ENCODE data around the gene MAP3K7CL. TPM values are rescaled to one million over a fixed set of nuclear protein-coding genes. Genes with fewer than 3 reads are reported as not detected.

MAP3K7CL gene
- total and polyA plus RNA-seq, 4 donors: 1.4 to 3.5 (median 3.1) TPM

DNA sequence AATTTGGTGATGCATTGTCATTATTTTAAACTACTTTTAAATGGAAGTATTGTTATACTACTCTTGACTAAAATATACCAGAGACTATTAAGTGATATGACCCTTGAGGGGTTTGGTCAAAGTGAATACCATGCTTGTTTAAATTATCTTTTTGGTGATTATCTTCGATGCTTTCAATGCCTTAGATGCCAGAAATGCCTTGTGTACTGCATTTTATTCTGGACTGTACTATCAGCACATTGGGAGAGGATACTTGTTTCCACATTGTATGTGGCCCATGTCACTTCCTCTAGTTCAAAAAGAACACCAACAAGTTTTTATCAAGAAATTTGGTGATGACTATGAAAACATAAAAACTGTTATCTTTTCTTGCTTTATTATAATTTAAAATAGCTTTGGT lies 16.3 kb downstream of the MAP3K7CL start (continued):
- TF ChIP-seq, protein P1, sequence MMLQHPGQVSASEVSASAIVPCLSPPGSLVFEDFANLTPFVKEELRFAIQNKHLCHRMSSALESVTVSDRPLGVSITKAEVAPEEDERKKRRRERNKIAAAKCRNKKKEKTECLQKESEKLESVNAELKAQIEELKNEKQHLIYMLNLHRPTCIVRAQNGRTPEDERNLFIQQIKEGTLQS (IDR thresholded peaks at IDR 0.05): no peak
- no peak for TF ChIP-seq CTCF (IDR thresholded peaks at IDR 0.05; ENCODE audit: low read depth, low read length, missing input control)
- TF ChIP-seq YY1 (IDR thresholded peaks at IDR 0.05): no peak
- no peak for TF ChIP-seq GABPA (IDR thresholded peaks at IDR 0.05 in 1 of 2, conservative IDR thresholded peaks at IDR 0.05 in 1 of 2)
- no peak for TF ChIP-seq JUND (IDR thresholded peaks at IDR 0.05)
- TF ChIP-seq SP1 (IDR thresholded peaks at IDR 0.05): no peak

DNA sequence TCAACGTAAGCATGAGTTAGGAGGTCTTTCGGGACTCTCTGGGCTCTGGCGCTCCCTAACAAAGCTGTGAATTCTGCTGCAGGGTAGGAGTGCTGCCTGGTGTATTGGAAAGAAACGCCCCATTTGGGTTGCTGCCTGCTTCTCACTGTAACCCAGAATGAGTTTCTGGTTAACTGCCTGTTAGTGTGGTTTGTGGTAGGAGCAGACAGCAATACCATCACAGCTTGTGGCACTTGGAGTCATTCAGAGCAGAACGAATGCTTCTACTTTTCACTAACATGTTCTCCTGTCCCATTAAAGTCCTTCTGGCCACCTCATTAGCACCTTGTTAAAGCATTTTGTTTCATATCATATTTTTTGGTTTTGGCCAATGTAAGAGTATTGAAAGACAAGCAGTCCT lies 18.1 kb downstream of the MAP3K7CL start:
- no peaks in the 10 kb centered on the region for H3K36me3 ChIP-seq (ENCODE audit: control insufficient read depth in 4 of 4, insufficient read depth in 3 of 4, low read depth in 1 of 4, low read length in 3 of 4)
- DNase-seq (ENCODE audit: low spot score): no peak
- WGBS: 91% methylated on average over 5 of the region's 5 CpGs
- H3K27me3 ChIP-seq (ENCODE audit: control insufficient read depth in 4 of 4, insufficient read depth in 4 of 4, low read length in 3 of 4): no peaks in the 10 kb centered on the region
- H3K4me1 ChIP-seq (ENCODE audit: control insufficient read depth in 4 of 4, insufficient read depth in 4 of 4, low read length in 3 of 4): no peaks in the 10 kb centered on the region
- TF ChIP-seq NR2F2 (IDR thresholded peaks at IDR 0.05) (no peak), SP1 (IDR thresholded peaks at IDR 0.05) (no peak), TAF1 (conservative IDR thresholded peaks at IDR 0.05) (no peak), HNF4A (conservative IDR thresholded peaks at IDR 0.05) (no peak), CTCF (IDR thresholded peaks at IDR 0.05; ENCODE audit: low read depth, low read length, missing input control) (no peak), YY1 (IDR thresholded peaks at IDR 0.05) (no peak), RXRA (IDR thresholded peaks at IDR 0.05) (no peak), GABPA (IDR thresholded peaks at IDR 0.05 in 1 of 2, conservative IDR thresholded peaks at IDR 0.05 in 1 of 2) (no peak)
- H3K27ac ChIP-seq (ENCODE audit: low read depth in 1 of 2, low read length in 2 of 2): no peak overlapping the region
- H3K4me3 ChIP-seq (ENCODE audit: low read depth in 1 of 3, low read length in 3 of 3): no peak overlapping the region
- H3K9ac ChIP-seq (ENCODE audit: low read depth in 1 of 2, low read length in 2 of 2): no peak overlapping the region
- no peaks in the 10 kb centered on the region for H3K9me3 ChIP-seq (ENCODE audit: control insufficient read depth in 4 of 4, low read length in 3 of 4)

- H3K4me3 ChIP-seq (ENCODE audit: low read depth in 1 of 3, low read length in 3 of 3): no peak overlapping the region
- DNase-seq (ENCODE audit: low spot score): no peak
- H3K4me1 ChIP-seq (ENCODE audit: control insufficient read depth in 4 of 4, insufficient read depth in 4 of 4, low read length in 3 of 4): no peaks in the 10 kb centered on the region
- no peak overlapping the region for H3K27ac ChIP-seq (ENCODE audit: low read depth in 1 of 2, low read length in 2 of 2)
- H3K27me3 ChIP-seq (ENCODE audit: control insufficient read depth in 4 of 4, insufficient read depth in 4 of 4, low read length in 3 of 4): no peaks in the 10 kb centered on the region
- WGBS: 64% methylated on average over 3 of the region's 3 CpGs
- TF ChIP-seq FOXA2 (IDR thresholded peaks at IDR 0.05): no peak
- H3K36me3 ChIP-seq (ENCODE audit: control insufficient read depth in 4 of 4, insufficient read depth in 3 of 4, low read depth in 1 of 4, low read length in 3 of 4): no peaks in the 10 kb centered on the region
- no peak overlapping the region for H3K9ac ChIP-seq (ENCODE audit: low read depth in 1 of 2, low read length in 2 of 2)
- no peaks in the 10 kb centered on the region for H3K9me3 ChIP-seq (ENCODE audit: control insufficient read depth in 4 of 4, low read length in 3 of 4)
Measured at GRCh38 chr21:29149808-29150425, 19.5 kb downstream of the MAP3K7CL start.

DNA sequence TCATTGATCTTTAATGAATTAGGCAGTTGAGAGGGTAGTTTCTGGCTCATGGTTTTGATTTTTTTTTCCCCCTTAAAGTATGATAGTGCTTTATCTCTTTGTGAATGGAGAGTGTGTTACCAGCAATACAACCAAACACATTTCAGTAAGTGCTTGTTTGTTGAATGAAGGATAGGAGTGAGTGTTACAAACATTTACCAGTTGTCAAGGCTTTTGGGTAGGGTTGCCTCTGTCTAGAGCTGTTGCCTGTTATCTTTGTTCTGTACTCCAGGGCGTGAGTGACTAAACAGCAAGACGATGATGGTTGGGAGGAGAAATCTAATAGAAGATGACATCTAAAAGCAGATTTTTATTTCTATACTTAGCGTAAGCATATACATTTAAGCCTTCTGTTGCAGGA lies 21.5 kb downstream of the MAP3K7CL start:
- Histone ChIP-seq H3K9ac (ENCODE audit: low read depth in 1 of 2, low read length in 2 of 2) (no peak overlapping the region), H3K4me3 (ENCODE audit: low read depth in 1 of 3, low read length in 3 of 3) (no peak overlapping the region), H3K4me1 (ENCODE audit: control insufficient read depth in 4 of 4, insufficient read depth in 4 of 4, low read length in 3 of 4) (peaks cover 0 to 5% (median 0%) of the 10 kb centered on the region in 4 donors), H3K9me3 (ENCODE audit: control insufficient read depth in 4 of 4, low read length in 3 of 4) (no peaks in the 10 kb centered on the region), H3K27ac (ENCODE audit: low read depth in 1 of 2, low read length in 2 of 2) (no peak overlapping the region), H3K36me3 (ENCODE audit: control insufficient read depth in 4 of 4, insufficient read depth in 3 of 4, low read depth in 1 of 4, low read length in 3 of 4) (no peaks in the 10 kb centered on the region), H3K27me3 (ENCODE audit: control insufficient read depth in 4 of 4, insufficient read depth in 4 of 4, low read length in 3 of 4) (no peaks in the 10 kb centered on the region)
- DNase-seq (ENCODE audit: low spot score): no peak
- WGBS: 77% methylated on average over 3 of the region's 3 CpGs
- TF ChIP-seq REST (IDR thresholded peaks at IDR 0.05): no peak
- TF ChIP-seq CTCF (IDR thresholded peaks at IDR 0.05; ENCODE audit: low read depth, low read length, missing input control): no peak
- TF ChIP-seq JUND (IDR thresholded peaks at IDR 0.05): no peak
